Measurements from ENCODE around the gene ARHGEF12. TPM values are rescaled to one million over a fixed set of nuclear protein-coding genes. Genes with fewer than 3 reads are reported as not detected.
"Not testable (repeated sequence)": the region's sequence is repeated elsewhere in the genome, so short reads cannot be mapped to it uniquely, and the experiment has no call there.

ARHGEF12 gene
- total RNA-seq, 3 donors from 2014 or later: 88.2 to 119 (median 114) TPM

DNA sequence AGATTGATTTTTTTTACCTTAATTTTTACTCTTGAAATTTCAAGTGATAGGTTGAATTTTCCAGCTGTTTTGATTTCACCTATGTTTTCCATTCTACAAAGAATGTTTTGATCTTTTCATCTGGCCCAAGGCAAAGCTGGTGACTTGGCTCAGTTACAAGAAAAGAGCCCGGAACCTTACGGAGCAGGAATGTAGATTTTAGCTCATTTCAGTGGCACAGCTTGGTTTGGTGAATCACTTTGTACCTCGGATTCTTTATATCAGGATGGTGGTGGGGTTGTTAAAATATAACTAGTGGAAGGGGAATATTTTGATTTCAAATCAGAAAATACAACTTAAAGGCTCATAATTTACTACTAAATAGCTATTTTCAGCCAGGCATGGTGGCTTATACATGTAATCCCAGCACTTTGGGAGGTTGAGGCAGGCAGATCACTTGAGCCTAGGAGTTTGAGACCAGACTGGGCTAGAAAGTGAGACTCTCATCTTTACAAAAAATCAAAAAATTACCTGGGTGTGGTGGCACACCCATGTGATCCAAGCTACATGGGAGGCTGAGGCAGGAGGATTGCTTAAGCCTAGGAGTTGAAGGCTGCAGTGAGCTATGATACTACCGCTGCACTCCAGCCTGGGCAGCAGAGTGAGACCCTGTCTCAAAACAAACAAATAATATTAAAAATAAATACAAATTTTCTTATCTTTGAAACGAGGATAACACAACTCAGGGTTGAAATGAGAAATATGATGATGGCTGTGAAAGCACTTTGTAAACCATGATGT is 166.0 kb downstream of the ARHGEF12 start:
- TF ChIP-seq, protein P1, sequence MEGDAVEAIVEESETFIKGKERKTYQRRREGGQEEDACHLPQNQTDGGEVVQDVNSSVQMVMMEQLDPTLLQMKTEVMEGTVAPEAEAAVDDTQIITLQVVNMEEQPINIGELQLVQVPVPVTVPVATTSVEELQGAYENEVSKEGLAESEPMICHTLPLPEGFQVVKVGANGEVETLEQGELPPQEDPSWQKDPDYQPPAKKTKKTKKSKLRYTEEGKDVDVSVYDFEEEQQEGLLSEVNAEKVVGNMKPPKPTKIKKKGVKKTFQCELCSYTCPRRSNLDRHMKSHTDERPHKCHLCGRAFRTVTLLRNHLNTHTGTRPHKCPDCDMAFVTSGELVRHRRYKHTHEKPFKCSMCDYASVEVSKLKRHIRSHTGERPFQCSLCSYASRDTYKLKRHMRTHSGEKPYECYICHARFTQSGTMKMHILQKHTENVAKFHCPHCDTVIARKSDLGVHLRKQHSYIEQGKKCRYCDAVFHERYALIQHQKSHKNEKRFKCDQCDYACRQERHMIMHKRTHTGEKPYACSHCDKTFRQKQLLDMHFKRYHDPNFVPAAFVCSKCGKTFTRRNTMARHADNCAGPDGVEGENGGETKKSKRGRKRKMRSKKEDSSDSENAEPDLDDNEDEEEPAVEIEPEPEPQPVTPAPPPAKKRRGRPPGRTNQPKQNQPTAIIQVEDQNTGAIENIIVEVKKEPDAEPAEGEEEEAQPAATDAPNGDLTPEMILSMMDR (IDR thresholded peaks at IDR 0.05): no peak
- H3K9me3 ChIP-seq: no peaks in the 10 kb centered on the region
- H3K4me3 ChIP-seq: no peak overlapping the region
- H3K4me1 ChIP-seq (ENCODE audit: low read depth): no peaks in the 10 kb centered on the region
- intact Hi-C loops (cut with DNase I, micrococcal nuclease): no loop called here
- DNase-seq (no peak), ATAC-seq (no peak)
- no peaks in the 10 kb centered on the region for H3K36me3 ChIP-seq (ENCODE audit: low read depth)

DNA sequence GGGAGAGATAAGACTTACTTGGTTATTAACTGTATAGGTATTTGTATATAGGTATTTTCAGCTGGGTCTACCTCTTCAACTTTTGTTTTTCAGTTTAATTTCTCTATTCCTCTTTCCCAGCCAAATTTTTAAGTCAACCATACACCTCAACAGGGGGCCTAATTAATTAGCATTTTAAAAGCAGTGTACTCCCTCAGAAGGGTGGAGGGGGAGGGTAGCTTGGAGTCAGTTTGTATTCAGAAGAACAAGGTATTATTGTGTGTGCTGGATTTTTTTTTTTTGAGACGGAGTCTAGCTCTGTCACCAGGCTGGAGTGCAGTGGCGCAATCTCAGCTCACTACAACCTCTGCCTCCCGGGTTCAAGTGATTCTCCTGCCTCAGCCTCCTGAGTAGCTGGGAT is 167.3 kb downstream of the ARHGEF12 start:
- DNase-seq; H3K36me3 ChIP-seq (ENCODE audit: low read depth); ATAC-seq; H3K9me3 ChIP-seq; intact Hi-C loops (cut with DNase I, micrococcal nuclease); H3K4me1 ChIP-seq (ENCODE audit: low read depth); H3K4me3 ChIP-seq: not testable (repeated sequence)

DNA sequence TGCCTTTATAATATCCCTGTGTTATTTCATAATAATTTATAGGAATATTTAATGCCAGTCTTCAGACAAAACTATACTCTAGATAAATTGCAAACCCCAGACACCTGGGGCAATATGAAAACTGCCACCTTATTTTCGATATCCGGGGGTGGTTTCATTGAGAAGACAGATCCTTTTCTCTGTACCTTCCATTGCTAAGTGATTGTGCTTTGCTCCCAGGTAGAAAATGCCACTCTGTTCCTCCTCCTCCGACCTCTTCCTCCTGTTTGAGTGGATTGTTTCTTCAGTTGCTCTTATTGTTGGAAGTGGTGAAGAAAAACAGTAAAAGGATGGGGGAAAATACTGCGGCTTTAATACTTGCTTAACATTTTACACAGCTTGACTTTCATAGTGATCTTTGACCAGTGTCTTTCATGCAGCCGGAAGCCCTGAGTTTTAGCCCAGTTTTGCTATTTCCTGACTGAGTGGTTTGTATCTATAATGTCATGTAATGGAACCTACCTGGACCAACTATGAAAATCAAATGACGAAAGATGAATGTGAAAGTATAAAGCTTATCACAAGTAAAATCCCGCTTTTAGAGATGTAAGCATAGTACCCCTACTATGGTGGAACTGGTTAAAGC is 169.7 kb downstream of the ARHGEF12 start:
- TF ChIP-seq, protein P1 (IDR thresholded peaks at IDR 0.05): no peak
- intact Hi-C loops (cut with DNase I, micrococcal nuclease): no loop called here
- ATAC-seq: no peak

DNA sequence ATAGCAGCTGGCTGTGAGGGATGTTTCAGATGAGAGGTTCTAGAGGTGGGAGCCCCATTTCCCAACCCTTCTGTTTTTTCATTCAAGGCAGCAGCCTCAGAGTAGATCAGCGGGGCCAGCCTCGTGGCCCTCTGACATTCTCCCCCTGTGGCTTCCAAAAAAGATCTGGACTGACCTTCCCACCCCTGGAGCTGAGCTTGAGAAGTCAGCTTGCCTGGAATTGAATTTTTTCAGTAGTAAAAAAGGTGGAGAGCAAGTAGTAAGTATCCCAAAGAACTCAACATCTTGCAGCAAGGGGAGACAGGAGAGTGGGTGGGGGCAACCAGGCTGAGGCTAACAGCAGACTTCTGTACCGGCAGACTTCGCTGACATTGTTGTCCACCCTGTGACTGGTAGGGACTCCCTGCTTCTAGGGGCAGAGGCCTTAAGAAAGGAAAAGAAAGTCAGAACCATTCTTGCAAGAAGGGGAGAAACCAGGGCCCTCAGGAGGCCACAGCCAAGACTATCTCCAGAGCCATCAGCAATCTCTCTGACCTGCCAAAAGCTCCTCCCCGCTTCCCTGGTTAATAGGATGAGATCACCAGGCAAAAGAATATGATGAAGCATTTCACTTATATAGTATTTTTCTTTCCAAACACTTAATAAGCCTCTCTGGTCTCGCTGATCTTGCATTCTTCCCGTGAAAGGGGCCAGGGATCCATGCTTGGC is 173.3 kb downstream of the ARHGEF12 start:
- H3K36me3 ChIP-seq (ENCODE audit: low read depth): no peaks in the 10 kb centered on the region
- TF ChIP-seq, protein P1 (IDR thresholded peaks at IDR 0.05): no peak
- intact Hi-C loops (cut with DNase I, micrococcal nuclease): loop anchor here (5.0 to 10.0 kb wide), 3 partner anchors 175 to 295 kb away; no protein-coding TSS in a partner anchor
- no peak for ATAC-seq
- peak in 1 of 3 donors; percentile 7 for DNase-seq
- H3K4me3 ChIP-seq: no peak overlapping the region
- H3K9me3 ChIP-seq: no peaks in the 10 kb centered on the region
- H3K4me1 ChIP-seq (ENCODE audit: low read depth): no peaks in the 10 kb centered on the region

More for the DNA sequence above, 169.7 kb downstream of the ARHGEF12 start:
- DNase-seq: no peak
- Histone ChIP-seq H3K4me3 (no peak overlapping the region), H3K36me3 (ENCODE audit: low read depth) (no peaks in the 10 kb centered on the region), H3K9me3 (no peaks in the 10 kb centered on the region), H3K4me1 (ENCODE audit: low read depth) (no peaks in the 10 kb centered on the region)

DNA sequence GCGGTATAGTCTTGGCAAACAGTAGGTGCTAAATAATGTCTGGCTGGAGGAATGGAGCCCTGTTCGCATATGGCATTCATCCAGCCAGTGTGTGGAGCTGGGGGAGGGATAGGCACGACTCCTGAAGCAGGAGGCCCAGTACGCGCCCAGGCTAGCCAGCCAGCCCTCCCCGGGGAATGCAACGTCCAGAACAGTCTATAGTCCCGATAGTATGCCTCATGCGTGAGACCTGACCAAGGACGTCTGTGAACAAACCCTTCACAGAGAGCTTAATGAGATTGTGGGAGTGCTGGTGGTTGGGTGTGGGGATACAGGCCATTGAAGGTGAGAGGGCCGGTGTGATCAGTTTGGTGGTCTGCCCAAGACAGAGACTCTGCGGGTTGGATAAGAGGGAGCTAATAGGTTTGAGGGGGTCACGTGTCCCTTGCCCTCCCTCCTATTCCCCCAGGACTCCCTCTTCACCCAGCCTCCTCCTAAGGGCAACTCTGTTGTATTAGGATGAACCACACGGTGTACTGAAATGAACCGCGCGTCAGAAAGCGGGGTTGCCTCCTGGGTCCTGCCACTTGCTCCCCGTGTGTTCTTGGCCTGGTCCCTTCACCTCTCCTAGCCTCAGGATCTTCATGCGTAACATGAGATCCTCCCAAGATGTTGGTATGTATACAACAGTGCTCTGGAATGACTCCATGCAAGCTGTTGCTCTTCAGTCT is 174.3 kb downstream of the ARHGEF12 start:
- TF ChIP-seq, protein P1 (IDR thresholded peaks at IDR 0.05): no peak
- DNase-seq (no peak), ATAC-seq (no peak)
- intact Hi-C loops (cut with DNase I, micrococcal nuclease): loop anchor here (5.0 to 10.0 kb wide), 3 partner anchors 174 to 294 kb away; no protein-coding TSS in a partner anchor
- Histone ChIP-seq H3K4me3 (no peak overlapping the region), H3K9me3 (no peaks in the 10 kb centered on the region), H3K4me1 (ENCODE audit: low read depth) (no peaks in the 10 kb centered on the region), H3K36me3 (ENCODE audit: low read depth) (no peaks in the 10 kb centered on the region)

Measured in mucosa of descending colon (tissue), 3 donors.